NCI-H446 treated with DMSO at 0.1 percent for 48 hours (cell line): ENCODE measurements around the gene CTNNA3.
"Not testable (repeated sequence)": the region's sequence is repeated elsewhere in the genome, so short reads cannot be mapped to it uniquely, and the experiment has no call there.

ENCODE experiments used
- DNase-seq: peaks from one replicate; lab custom pipeline; 2025; lab: John Stamatoyannopoulos, UW

The CTNNA3 gene

DNA sequence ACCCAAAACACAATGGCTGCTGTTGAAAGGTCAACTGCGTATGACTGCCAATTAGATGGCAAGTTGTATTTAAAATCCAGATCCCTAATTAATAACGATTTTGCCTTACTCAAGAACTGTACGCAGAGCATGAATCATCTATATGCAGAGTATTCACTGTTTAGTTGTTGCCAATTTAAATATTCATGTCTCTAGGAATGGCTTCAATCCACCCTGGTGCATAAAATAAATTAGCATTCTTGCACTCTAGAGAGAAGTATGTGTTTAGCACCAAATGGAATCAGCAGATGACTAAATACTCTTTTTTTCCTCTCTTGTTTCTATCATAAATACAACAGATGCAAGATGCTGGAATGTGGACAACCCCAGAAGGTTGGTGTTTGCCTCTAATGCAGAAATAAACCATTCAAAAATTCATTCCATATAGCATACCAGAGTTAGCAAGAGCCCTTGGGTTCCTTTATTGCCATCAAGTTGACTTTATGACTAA lies 449.9 kb downstream of the CTNNA3 start:
- DNase-seq: no peak

DNA sequence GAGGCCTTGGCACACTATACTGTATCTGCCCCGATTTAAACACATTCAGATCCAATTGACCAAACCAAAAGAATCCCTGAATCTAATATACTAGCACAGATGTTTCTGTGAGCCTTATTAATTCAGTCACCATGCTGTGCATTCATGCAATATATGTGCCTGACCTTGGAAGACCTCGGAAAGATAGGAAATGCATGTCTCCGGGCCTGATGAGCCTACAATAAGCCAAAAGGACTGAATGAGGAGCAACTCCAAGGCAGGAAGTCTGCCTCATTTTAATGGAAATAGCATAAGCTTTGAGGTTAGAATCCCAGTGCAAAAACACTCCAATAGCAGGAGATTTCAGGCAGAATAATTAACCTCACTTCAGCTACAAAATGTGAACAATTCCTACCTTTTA lies 453.5 kb downstream of the CTNNA3 start:
- DNase-seq: no peak

DNA sequence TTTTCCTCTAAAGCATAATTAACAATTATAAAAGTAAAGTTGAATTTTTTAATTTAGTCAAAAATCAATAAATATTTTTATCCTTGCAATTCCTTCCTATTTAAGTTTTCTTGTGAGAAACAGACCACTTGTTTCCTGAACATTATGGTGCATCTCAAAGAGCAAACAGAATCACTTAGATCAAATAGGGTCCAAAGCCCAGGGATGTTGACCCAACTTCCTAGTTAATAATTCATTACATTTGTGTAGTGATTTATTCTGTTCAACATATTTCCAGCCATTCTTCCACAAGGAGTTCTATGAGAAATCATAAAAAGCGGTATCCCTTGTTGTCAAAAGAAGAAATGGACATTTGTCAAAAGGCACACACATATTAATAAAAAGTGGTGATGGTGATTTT lies 454.5 kb downstream of the CTNNA3 start:
- DNase-seq: no peak

DNA sequence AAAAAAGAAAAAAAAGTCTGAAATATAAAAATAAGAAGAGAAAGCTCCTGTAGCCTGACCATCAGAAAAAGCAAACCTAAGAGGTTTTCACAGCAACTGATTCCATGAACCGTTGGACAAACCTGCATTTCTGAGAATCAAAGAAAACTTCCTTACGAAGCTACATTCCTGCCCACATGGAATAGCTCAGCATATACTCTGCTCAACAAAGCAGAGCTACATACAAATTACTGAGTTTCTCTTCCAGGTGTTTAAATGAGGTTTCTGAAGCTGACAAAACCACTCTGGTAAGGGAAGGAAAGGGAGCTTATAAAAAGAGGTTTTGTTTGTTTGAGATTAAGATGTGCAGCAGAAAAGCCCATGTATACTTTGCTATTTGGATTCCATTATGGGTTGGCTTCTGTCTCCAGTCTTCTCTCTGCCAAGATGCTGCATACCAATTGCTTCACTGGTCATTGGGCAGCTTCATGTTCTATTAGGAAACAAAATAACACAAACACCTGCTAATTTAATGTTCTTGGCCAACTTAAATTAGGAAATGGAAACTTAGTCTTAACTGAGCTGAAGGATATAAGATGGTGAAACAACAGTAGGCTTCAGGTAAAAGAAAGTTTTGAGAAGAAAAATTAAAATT lies 456.0 kb downstream of the CTNNA3 start:
- no peak for DNase-seq

DNA sequence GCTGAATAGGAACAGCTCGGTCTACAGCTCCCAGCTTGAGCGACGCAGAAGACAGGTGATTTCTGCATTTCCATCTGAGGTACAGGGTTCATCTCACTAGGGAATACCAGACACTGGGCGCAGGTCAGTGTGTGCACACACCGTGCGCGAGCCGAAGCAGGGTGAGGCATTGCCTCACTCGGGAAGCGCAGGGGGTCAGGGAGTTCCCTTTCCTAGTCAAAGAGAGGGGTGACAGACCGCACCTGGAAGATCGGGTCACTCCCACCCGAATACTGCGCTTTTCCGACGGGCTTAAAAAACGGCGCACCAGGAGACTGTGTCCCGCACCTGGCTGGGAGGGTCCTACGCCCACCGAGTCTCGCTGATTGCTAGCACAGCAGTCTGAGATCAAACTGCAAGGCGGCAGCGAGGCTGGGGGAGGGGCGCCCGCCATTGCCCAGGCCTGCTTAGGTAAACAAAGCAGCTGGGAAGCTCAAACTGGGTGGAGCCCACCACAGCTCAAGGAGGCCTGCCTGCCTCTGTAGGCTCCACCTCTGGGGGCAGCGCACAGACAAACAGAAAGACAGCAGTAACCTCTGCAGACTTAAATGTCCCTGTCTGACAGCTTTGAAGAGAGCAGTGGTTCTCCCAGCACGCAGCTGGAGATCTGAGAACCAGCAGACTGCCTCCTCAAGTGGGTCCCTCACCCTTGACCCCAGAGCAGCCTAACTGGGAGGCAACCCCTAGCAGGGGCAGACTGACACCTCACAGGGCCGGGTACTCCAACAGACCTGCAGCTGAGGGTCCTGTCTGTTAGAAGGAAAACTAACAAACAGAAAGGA lies 465.1 kb downstream of the CTNNA3 start:
- DNase-seq: not testable (repeated sequence)

DNA sequence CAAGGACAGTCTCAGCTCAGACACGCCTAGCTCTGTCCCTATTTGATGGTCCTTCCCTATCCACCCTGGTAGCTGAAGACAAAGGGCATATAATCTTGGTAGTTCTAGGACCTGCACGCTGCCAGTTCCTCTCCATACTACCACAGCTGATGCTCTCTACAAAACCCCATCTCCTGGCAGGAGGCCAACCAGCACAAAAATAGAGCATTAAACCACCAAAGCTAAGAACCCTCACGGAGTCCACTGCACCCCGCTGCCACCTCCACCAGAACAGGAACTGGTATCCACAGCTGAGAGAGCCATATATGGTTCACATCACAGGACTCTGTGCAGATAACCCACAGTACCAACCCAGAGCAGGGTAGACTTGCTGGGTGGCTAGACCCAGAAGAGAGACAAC lies 470.8 kb downstream of the CTNNA3 start:
- no peak for DNase-seq

DNA sequence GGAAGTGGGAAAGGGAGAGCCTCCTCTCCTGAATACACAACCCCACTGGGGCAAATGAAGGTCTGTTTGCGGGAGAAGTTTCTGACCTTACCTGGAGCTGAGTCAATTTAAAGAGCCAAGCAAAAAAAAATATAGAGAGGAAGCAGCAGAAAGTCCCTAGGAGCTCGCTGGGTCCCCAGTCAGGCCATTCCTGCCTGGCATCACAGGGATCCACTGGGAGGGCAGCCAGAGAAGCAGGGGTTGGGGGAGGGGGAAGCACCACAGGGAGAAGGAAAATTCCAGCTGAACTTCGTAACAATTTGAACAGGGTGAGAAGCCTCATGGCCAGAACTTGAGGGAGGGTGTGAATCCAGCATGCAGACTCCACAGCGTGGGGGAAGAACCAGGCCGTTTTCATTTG lies 471.4 kb downstream of the CTNNA3 start:
- no peak for DNase-seq

DNA sequence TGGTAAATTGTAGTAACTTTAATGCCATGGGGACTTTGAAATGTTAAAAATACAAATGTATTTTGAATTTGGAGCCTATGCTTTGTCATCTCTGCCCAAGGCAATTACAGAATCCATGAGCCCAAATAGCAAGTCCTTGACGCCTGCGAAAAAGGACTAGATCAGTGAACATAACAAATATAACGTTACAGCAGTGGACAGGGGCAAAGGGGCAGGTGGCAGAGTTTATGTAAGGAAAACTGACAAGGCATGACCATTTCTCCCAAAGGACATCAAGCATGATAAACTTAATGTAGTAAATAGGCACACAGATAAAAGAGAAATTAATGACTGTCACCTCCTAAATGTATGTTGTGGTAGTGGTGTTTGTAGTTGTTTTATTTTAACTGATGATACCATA lies 473.1 kb downstream of the CTNNA3 start:
- DNase-seq: no peak

DNA sequence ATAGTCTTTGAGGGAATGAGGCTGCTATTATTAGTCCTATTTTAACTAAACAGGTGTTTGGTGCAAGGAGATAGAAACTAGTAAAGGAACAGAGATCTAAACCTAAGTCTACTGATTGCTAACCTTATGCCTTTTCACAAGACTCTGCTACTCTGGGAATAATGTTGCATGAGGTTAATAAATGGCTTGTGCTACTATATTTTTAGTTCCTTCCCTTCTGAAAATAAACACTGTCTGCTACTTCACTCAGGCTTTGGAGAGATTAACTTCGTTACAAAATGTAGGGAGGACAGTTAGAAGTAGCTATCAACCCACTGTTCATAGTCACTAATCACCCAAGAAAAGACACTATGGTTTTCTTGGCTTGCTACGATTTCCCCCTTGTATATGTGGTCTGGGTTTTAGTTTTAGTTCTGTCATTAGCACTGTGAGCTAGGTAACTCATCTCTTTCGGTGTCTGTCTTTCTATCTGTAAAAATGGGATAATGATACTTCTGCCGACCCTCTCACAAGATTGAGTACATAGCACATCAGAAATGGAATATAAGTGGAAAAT lies 474.0 kb downstream of the CTNNA3 start:
- no peak for DNase-seq

DNA sequence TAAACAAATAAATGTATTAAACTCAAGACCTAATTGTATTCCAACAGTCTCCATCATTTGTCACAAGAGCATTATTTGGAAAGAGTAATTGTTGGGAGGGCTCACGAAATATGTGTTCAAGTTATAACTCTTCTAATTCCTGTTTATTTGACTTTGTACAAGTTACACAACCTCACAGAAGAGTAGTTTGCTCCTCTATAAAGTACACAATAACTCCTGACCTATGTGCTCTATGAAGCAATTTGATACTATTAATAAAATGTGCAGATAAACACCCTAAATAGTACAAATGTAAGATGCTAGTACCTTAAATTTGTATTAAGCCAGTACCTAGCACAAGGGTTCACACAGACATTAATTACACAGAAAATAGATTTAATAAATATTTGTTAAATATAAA lies 484.3 kb downstream of the CTNNA3 start:
- no peak for DNase-seq

DNA sequence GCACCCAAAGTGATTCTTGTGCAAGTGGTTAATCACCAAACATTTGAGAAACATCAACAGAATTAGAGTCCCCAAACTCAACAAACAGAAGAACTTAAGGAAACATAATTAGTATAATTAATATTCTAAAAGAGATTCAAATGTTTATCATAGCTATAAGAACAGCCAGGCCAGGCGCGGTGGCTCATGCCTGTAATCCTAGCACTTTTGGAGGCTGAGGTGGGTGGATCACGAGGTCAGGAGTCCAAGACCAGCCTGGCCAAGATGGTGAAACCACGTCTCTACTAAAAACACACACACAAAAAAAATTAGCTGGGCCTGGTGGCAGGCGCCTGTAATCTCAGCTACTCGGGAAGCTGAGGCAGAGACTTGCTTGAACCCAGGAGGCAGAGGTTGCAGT lies 488.1 kb downstream of the CTNNA3 start:
- not testable (repeated sequence) for DNase-seq

DNA sequence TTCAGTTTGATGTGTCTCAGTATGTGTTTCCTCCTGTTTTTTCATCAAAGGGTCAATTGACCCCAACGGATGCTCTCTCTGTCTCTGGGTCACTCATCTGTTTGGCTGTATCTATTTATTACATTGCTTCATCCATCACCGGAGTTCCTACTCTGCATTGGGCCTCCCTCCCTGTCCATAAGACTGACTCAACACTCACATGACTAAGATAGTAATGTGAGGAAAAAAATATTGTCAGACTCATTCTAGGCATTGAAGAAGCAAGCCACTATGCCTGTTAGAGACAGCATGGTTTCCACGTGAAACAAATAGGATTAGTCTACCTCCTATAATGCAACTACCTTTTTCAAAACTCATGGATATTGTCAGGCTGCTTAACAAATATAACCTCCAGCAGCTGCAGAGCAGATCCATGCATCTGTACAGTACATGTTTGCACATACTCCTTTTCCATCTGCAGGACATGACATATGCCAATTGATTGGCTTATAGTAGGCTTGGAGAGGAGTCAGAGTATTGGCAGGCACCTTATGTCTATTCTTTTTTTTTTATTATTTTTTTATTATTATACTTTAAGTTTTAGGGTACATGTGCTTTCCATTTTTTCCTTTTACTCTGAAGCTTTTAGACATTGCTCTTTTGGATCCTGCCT lies 495.0 kb downstream of the CTNNA3 start:
- DNase-seq: no peak

DNA sequence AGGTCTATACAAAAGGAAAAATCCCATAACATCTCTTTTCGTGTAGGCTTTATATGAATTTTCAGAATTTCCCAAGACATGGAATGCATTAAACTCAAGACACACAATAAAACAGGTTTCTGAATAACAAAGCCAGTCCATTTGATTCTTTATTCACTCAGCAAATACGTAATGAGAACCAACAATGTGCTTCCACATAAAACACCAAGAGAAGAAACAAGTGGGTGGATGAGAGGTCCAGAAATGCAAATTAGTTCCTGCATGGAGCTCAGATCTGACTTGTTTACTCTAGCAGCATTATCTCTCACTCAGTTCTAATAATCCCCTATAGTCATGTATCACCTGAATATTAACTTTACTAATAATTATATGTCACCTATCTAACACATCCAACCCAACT lies 520.6 kb downstream of the CTNNA3 start:
- no peak for DNase-seq

DNA sequence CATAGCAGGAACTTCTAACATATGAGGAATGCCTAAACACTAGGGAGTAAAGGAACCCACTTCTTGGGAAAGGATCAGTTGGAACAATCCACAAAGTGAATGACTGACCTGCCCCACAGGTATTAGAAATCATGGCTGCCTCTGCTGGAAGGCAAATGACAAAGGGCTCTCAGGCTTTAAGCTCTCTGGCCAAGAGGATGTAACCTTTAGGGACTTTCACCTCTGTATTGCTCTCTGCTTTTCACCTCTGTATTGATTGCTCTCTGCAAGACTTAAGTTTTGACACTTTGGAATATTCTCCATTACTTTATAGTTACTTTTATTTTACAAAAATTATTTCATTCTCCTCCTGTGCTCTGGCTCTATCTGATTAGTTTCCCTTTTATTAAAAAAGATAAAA lies 522.2 kb downstream of the CTNNA3 start:
- no peak for DNase-seq

DNA sequence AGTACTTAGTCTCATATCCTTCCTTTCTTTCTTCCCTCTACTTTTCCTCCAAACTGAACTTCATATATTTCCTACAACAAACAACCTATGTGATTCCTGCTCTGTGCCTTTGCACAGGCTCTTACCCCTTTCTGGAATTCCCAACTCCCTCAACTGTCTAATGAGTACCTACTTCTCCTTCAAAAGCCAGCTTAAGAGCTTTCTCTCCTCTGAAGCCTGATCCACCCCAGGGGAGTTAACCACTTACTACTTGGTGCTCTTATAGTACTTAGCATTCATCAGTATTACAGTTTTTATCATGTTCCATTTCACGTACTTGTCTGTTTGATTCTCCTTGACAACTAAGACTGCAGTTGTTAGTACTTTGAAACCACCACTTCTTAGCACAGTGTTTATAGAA lies 524.0 kb downstream of the CTNNA3 start:
- DNase-seq: no peak

DNA sequence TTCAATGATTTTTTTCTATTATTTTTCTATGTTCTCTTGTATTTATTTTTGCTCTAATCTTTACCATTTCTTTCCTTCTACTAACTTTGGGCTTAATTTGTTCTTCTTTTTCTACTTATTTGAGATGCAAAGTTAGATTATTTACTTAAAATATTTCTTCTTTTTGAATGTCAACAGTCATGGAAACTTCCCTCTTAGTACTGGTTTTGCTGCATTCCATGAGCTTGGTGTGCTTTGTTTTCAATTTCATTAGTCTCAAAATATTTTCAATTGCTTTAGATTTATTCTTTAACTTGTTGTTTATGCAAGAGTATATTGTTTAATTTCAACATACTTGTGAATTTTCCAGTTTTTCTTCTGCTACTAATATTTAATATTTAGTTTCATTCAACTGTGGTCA lies 539.8 kb downstream of the CTNNA3 start:
- DNase-seq: no peak

DNA sequence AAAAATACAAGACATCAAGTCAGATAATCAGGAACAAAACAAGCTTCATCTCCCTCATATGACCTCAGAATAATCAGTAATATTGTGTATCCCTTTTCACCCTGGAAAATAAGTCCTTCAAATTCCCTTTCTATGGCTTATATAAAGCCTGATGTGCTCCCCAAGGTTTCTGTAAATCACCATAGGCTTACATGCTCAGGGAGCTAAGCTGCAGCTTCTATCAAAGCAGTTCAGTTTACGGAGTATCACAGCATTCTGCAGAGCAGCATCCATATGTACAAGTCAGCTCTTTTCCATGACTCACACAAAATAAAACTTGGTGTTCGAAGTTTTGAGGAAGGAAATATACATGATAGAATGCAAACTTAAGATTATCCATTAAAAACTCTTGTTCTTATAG lies 544.5 kb downstream of the CTNNA3 start:
- no peak for DNase-seq

DNA sequence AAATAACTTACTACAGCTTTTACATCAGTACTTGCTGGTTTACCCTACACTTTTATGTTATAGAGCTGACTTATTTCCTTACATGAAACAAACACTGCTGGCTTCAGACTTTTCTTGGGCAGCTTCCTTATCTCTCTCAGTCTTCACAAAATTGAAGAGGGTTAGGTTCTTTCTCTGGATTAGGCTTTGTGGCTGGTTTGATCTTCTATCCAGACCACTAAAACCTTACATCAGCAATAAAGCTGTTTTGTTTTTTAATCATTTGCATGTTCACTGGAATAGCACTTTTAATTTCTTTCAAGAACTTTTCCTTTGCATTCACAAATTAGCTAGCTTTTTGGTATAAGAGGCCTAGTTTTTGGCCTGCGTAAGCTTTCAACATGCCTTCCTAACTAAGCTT lies 551.5 kb downstream of the CTNNA3 start:
- DNase-seq: no peak

DNA sequence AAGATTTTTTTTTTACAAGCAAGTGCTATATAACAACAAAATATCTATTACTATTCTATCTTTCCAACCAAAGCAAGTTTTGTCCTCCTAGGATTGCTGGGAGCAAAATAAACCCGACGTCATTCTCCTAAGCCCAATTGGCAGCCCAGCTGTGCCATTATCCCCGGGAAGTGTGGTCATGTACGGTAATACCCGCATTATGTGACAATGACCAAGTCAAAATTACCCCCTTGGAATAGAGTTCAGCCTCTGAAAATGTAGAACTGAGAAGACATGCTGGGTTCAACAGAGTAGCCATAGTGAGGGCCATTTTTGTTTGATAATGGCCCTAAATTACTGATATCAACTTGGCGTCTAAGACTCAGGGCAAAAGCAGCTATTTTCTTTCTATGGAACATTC lies 554.7 kb downstream of the CTNNA3 start:
- DNase-seq: no peak

DNA sequence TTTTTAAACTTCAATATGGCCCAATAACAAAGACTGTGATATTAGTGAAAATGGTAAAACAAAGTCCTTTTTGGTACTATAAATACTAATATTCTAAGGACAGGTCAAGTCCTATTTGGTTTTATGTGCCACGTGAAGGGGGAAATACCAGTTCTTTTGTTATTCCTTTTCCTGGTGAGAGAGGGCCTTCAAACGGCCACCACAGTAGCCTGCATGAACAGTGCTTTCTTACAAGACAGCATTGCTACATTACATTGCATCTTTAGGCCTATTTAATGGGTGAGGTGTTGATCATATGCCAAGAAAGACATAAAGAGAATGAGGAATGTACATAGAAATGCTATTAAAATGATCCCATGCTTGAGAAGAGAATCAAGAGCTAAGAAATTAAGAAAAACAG lies 555.4 kb downstream of the CTNNA3 start:
- DNase-seq: no peak

DNA sequence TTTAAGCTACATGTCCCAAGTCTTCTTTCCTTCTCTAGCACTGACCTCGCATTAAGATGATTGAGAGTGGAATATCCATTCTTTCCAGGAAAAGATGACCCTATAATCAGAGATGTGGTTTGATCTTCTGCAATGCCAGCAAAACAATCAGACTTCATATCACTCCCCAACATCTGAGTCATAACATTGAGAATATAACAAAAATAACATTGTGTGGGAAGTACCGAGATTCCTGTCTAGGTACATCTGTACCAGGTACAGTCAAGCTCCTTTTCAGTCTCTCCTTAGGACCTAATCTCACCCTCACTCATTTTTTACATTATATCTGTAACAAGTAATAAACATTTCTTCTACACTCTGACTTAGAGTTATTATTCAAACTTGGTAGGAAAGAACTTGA lies 568.6 kb downstream of the CTNNA3 start:
- no peak for DNase-seq

DNA sequence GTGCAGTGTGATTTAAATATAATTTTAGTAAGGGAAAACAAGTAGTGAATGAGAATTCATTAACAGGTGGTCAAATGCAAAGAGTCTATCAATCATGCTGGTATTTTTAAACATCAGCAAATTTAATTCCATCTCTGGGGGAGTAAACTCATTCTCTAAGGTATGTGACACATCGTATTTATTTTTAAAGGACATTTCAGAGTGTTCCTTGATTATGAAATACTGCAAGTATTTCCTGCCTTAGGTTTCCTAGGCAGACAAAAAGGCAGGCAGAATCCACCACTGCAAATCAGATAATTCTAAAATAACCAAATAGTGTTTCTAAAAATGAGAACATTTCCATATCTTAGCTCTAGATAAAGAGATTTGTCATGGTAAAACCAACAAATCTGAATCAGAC lies 576.3 kb downstream of the CTNNA3 start:
- DNase-seq: no peak

DNA sequence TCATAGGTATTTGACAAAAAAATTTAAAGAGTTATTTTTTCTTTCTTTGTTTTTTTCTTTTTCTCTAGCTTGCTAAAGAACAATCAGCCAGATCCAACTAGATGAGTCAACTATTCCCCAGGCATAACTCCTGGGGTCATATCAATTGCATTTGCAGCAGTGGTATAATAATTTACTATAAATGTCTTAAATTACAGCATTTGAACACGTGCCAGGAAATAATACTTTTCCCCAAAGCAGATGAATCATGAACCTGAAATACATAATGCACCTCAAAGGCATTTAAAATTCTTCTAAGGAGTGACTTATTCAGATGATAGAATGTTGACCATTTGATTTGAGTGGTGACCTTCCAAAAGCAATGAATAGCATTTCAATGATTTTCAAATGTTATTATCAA lies 580.0 kb downstream of the CTNNA3 start:
- peak; percentile 3 for DNase-seq
